Amygdala (tissue), 56 donors: Measurements from ENCODE around the gene ST7L.

Source experiments
- DNase-seq, 56 donors: peaks; one replicate each; lab custom pipeline; 2025; lab: John Stamatoyannopoulos, UW

ST7L gene

GRCh38 chr1:112619518-112620376 is 806 bp upstream of the ST7L start, which contains the start of gene CAPZA1:
Gene CAPZA1 (plus strand): TSS chr1:112619832. CDS start chr1:112619845, 13 bp downstream.
- DNase-seq: peak; percentile 44 to 93 (median 84)

- DNase-seq: peak in 2 of 56 donors; percentile 15 to 20
Measured at GRCh38 chr1:112618114-112618720, 724 bp downstream of the ST7L start.

- no peak for DNase-seq
Measured at GRCh38 chr1:112614460-112615065, 4.4 kb downstream of the ST7L start.

- no peak for DNase-seq
Measured at GRCh38 chr1:112605633-112606327, 13.2 kb downstream of the ST7L start.

- DNase-seq: no peak
Measured at GRCh38 chr1:112603541-112603940, 15.4 kb downstream of the ST7L start.

- DNase-seq: no peak
Measured at GRCh38 chr1:112603012-112603411, 15.9 kb downstream of the ST7L start.

- no peak for DNase-seq
Measured at GRCh38 chr1:112599477-112599876, 19.5 kb downstream of the ST7L start.

- DNase-seq: no peak
Measured at GRCh38 chr1:112594208-112594876, 24.6 kb downstream of the ST7L start.

- no peak for DNase-seq
Measured at GRCh38 chr1:112589766-112590165, 29.2 kb downstream of the ST7L start.

GRCh38 chr1:112583366-112583765 is 35.6 kb downstream of the ST7L start:
- no peak for DNase-seq

- DNase-seq: no peak
Measured at GRCh38 chr1:112581586-112582192, 37.3 kb downstream of the ST7L start.

GRCh38 chr1:112579801-112580510 is 39.0 kb downstream of the ST7L start:
- no peak for DNase-seq

GRCh38 chr1:112576240-112576639 is 42.7 kb downstream of the ST7L start:
- no peak for DNase-seq

- DNase-seq: no peak
Measured at GRCh38 chr1:112575154-112575804, 43.7 kb downstream of the ST7L start.

- no peak for DNase-seq
Measured at GRCh38 chr1:112565800-112566199, 53.1 kb downstream of the ST7L start.

GRCh38 chr1:112564081-112564480 is 54.9 kb downstream of the ST7L start:
- no peak for DNase-seq

GRCh38 chr1:112563341-112563740 is 55.6 kb downstream of the ST7L start:
- no peak for DNase-seq

GRCh38 chr1:112558634-112559033 is 60.3 kb downstream of the ST7L start:
- DNase-seq: no peak

GRCh38 chr1:112557385-112557784 is 61.6 kb downstream of the ST7L start:
- DNase-seq: no peak
